Activated T-helper 2 cell treated with anti-CD3 and anti-CD28 coated beads, Interferon-gamma antibody, Interleukin-2, Interleukin-4, amounts not matched to agents 10 μg/mL and 5 μg/mL and 100 μg/mL, durations not matched to agents 14 hours and 24 hours and 36 hours (primary cell): ENCODE measurements around the gene MORF4L1. TPM values are rescaled to one million over a fixed set of nuclear protein-coding genes. Genes with fewer than 3 reads are reported as not detected.
"Not testable (repeated sequence)": the region's sequence is repeated elsewhere in the genome, so short reads cannot be mapped to it uniquely, and the experiment has no call there.

Experiments
- DNase-seq: peaks from one replicate; pipeline ENCODE4 v3.0.0; 2021; ENCODE audit warnings: low spot score
- H3K27ac Mint-ChIP-seq: one replicate; pipeline ENCODE4 v1.8.0; 2021; ENCODE audit warnings: mixed read lengths
- H3K27me3 Mint-ChIP-seq: one replicate; pipeline ENCODE4 v1.8.0; 2021; ENCODE audit warnings: low read depth, mixed read lengths
- H3K36me3 Mint-ChIP-seq: one replicate; pipeline ENCODE4 v1.8.0; 2021; ENCODE audit warnings: low read depth, mixed read lengths
- H3K4me1 Mint-ChIP-seq: one replicate; pipeline ENCODE4 v1.8.0; 2021; ENCODE audit warnings: low read depth, mixed read lengths
- H3K4me3 Mint-ChIP-seq: one replicate; pipeline ENCODE4 v1.8.0; 2021; ENCODE audit warnings: low read depth, mild to moderate bottlenecking, moderate library complexity, mixed read lengths
- H3K9me3 Mint-ChIP-seq: one replicate; pipeline ENCODE4 v1.8.0; 2021; ENCODE audit warnings: mixed read lengths
- intact Hi-C: fragments of 100-400 bp; cut with micrococcal nuclease; formaldehyde crosslinking; loops from one replicate; pipeline ENCODE4 v1.15.1; 2023
- total RNA-seq: library from RNA; stranded (reverse); gene quantifications from 2 replicates; pipeline ENCODE4 v1.2.3, GENCODE V29; 2022

MORF4L1 gene
- total RNA-seq, 1 donor from 2014 or later = 293 TPM

DNA sequence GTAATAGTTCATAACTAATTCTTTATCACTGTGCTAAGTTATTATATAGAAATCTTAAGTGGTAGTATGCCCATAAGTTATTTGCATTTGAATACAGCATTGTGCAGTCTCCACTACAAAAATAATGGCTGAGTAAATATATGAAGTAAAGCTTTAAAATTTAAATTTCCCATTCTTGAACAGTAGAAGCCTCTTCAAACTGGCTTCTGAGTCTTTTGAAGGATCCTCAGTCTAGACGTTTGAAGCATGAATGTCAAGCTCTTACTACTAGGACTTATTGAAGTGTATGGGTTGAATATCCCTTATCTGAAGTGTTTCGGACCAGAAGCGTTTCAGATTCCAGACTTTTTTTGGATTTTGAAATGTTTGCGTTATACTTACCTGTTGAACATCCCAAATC lies 16.3 kb downstream of the MORF4L1 start:
- Mint-ChIP-seq H3K4me1 (peaks cover 20% of the 10 kb centered on the region), H3K36me3 (peaks cover 79% of the 10 kb centered on the region)

DNA sequence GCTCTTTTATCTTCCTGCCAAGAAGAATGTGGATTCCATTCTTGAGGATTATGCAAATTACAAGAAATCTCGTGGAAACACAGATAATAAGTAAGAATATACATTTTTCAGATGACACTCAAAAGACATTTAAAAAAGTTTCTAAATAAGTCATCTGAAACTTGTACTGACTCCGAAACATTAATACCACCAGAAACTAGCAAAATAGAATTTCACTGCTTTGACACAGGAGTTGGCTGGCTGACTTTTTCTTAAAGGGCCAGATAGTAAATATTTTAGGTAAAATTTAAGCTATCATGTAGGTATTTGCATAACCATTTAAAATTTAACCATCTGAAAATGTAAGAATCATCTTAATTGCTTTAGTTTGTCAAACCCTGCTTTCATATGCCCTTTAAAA lies 20.8 kb downstream of the MORF4L1 start:
- DNase-seq = no peak
- peak overlapping the region; percentile 58 for H3K27ac Mint-ChIP-seq
- intact Hi-C loops = no loop called here
- H3K27me3 Mint-ChIP-seq = no peaks in the 10 kb centered on the region
- no peaks in the 10 kb centered on the region for H3K9me3 Mint-ChIP-seq
- H3K36me3 Mint-ChIP-seq = peaks cover 87% of the 10 kb centered on the region
- peaks cover 16% of the 10 kb centered on the region for H3K4me1 Mint-ChIP-seq
- no peak overlapping the region for H3K4me3 Mint-ChIP-seq

More for the DNA sequence above, 16.3 kb downstream of the MORF4L1 start:
- Mint-ChIP-seq H3K9me3 (no peaks in the 10 kb centered on the region), H3K4me3 (no peak overlapping the region), H3K27ac (no peak overlapping the region), H3K27me3 (no peaks in the 10 kb centered on the region)
- intact Hi-C loops = no loop called here
- no peak for DNase-seq

DNA sequence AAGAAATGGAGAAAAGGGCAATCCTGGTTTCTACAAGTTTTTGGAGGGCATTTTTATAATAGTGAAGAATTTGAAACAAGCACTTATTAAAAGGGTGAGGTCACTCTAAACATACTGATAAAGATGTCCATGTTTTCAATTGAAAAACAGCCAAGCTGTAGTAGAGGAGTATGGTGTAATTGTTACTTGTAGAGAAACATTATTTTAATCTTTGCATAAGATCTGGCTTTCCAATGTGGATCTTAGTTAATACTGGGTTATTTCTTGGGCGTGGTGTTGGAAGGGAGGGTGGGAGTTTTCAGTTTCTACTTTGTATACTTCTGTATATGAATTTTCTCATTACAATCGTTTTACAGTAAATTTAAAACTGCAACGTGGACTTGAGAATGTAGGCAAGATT lies 22.8 kb downstream of the MORF4L1 start:
- H3K4me1 Mint-ChIP-seq = peaks cover 20% of the 10 kb centered on the region
- no peak overlapping the region for H3K27ac Mint-ChIP-seq
- H3K27me3 Mint-ChIP-seq = no peaks in the 10 kb centered on the region
- intact Hi-C loops = no loop called here
- H3K4me3 Mint-ChIP-seq = no peak overlapping the region
- peaks cover 89% of the 10 kb centered on the region for H3K36me3 Mint-ChIP-seq
- H3K9me3 Mint-ChIP-seq = no peaks in the 10 kb centered on the region
- DNase-seq = no peak

DNA sequence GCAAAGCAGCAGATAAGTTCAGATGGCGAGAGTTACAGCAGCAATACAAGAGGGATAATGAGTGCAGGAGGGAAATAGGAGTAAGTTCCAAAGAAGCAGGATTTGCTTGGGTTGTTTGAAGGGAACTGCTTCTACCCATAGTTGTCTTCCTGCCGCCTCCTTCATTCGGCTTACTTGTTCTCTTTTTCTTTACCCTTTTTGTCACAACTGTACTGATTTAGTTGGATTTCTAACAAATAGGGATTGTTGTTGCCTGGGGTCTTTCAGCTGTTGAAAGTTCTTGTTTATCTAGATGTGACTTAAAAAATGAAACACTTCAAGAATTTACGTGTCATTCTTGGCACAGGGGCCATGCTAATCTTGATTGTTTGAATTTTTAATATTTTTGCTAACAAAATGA lies 25.9 kb downstream of the MORF4L1 start:
- peaks cover 17% of the 10 kb centered on the region for H3K4me1 Mint-ChIP-seq

DNA sequence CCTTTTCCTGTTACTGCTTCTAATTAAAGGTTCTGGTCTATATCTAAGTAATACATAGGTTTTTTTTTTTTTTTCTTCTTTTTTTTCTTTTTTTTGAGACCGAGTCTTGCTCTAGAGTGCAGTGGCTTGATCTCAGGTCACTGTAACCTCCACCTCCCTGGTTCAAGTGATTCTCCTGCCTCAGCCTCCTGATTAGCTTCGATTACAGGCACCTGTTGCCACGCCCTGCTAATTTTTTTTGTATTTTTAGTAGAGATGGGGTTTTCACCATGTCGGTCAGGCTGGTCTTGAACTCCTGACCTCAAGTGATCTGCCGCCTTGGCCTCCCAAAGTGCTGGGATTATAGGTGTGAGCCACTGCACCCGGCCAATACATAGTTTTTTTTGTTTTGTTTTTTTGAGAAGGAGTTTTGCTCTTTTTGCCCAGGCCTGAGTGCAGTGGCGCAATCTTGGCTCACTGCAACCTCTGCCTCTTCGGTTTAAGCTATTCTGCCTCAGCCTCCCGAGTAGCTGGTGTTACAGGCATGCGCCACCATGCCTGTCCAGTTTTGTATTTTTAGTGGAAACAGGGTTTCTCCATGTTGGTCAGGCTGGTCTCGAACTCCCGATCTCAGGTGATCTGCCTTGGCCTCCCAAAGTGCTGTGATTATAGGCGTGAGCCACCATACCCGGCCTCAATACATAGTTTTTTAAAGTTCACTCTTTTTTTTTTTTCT lies 28.3 kb downstream of the MORF4L1 start:
- peaks cover 84% of the 10 kb centered on the region for H3K36me3 Mint-ChIP-seq

More for the DNA sequence above, 25.9 kb downstream of the MORF4L1 start:
- H3K27ac Mint-ChIP-seq = no peak overlapping the region
- intact Hi-C loops = no loop called here
- peaks cover 88% of the 10 kb centered on the region for H3K36me3 Mint-ChIP-seq
- no peaks in the 10 kb centered on the region for H3K27me3 Mint-ChIP-seq
- no peak overlapping the region for H3K4me3 Mint-ChIP-seq
- DNase-seq = no peak
- no peaks in the 10 kb centered on the region for H3K9me3 Mint-ChIP-seq

DNA sequence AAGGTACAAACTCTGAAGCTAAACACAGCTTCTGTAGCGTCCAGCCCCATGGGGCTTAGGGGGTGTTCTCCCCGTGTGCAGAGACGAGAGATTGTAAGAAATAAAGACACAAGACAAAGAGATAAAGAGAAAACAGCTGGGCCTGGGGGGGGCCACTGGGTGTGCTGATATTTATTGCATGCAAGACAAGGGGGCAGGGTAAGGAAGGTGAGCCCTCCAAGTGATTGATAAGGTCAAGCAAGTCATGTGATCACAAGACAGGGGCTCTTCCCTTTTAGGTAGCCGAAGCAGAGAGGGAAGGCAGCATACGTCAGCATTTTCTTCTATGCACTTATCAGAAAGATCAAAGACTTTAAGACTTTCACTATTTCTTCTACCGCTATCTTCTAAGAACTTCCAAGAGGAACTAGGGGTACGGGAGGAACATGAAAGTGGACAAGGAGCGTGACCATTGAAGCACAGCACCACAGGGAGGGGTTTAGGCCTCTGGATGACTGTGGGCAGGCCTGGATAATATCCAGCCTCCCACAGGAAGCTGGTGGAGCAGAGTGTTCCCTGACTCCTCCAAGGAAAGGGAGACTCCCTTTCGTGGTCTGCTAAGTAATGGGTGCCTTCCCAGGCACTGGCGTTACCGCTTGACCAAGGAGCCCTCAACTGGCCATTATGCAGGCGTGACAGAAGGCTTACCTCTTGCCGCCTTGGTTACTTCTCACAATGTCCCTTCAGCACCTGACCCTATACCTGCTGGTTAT lies 29.8 kb downstream of the MORF4L1 start:
- Mint-ChIP-seq H3K4me1 (peaks cover 14% of the 10 kb centered on the region), H3K36me3 (peaks cover 88% of the 10 kb centered on the region), H3K27ac (peak overlapping the region; percentile 20)
- intact Hi-C loops, H3K27me3 Mint-ChIP-seq, H3K4me3 Mint-ChIP-seq, DNase-seq, H3K9me3 Mint-ChIP-seq: not testable (repeated sequence)

More for the DNA sequence above, 28.3 kb downstream of the MORF4L1 start:
- peaks cover 14% of the 10 kb centered on the region for H3K4me1 Mint-ChIP-seq
- H3K9me3 Mint-ChIP-seq, H3K4me3 Mint-ChIP-seq, H3K27ac Mint-ChIP-seq, DNase-seq, H3K27me3 Mint-ChIP-seq, intact Hi-C loops: not testable (repeated sequence)

DNA sequence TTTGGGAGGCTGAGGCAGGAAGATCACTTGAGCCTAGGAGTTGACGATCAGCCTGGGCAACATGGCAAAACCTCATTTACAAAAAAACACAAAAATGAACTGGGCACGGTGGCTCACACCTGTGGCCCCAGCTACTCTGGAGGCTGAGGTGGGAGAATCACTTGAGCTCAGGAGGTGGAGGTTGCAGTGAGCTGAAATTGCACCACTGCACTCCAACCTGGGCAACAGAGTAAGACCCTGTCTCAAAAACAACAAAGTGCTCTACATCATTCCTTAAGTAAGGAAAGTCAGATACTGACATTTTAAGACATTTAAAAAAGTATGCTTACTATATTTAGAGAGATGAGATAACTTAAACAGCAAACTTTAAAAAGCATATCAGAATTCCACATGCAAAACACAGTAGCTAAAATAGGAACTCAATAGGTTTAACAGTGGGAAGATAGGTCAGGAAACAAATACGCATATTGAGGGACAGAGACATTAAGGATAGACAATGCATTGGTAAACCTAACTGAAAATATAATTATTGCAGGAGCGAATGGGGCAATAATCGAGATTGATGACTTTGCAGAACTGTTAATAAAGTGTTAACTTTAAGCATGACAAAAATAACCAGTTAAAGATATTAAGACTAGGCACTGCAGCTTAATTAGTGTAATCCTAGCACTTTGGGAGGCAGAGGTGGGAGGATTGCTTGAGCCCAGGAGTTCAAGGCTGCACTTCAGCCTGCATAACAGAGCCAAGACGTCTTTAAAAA lies 32.1 kb downstream of the MORF4L1 start:
- no peak overlapping the region for H3K4me3 Mint-ChIP-seq
- H3K27me3 Mint-ChIP-seq = no peaks in the 10 kb centered on the region
- H3K27ac Mint-ChIP-seq = no peak overlapping the region
- H3K4me1 Mint-ChIP-seq = peaks cover 16% of the 10 kb centered on the region
- H3K36me3 Mint-ChIP-seq = peaks cover 86% of the 10 kb centered on the region
- DNase-seq = no peak
- no peaks in the 10 kb centered on the region for H3K9me3 Mint-ChIP-seq
- intact Hi-C loops = loop anchor here (5.0 kb wide), 1 partner anchor 278 kb away; no protein-coding TSS in a partner anchor

DNA sequence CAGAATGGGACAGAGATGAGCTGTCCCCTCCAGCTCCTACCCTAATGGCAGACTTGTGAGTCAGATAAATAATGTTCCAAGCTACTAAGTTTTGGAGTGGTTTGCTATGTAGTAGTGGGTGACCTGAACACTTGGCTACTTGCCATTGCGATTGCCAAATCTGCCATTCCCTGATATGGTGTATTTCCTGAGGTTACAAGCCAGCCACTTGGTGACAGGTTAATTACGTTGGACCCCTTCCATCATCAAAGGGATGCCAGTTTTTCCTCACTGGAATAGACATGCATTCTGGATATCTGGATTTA lies 33.6 kb downstream of the MORF4L1 start:
- peaks cover 29% of the 10 kb centered on the region for H3K4me1 Mint-ChIP-seq
- no peaks in the 10 kb centered on the region for H3K9me3 Mint-ChIP-seq
- peaks cover 83% of the 10 kb centered on the region for H3K36me3 Mint-ChIP-seq
- H3K4me3 Mint-ChIP-seq = no peak overlapping the region
- H3K27me3 Mint-ChIP-seq = no peaks in the 10 kb centered on the region
- intact Hi-C loops = loop anchor here (5.0 kb wide), 1 partner anchor 276 kb away; no protein-coding TSS in a partner anchor
- H3K27ac Mint-ChIP-seq = no peak overlapping the region
- DNase-seq = no peak

DNA sequence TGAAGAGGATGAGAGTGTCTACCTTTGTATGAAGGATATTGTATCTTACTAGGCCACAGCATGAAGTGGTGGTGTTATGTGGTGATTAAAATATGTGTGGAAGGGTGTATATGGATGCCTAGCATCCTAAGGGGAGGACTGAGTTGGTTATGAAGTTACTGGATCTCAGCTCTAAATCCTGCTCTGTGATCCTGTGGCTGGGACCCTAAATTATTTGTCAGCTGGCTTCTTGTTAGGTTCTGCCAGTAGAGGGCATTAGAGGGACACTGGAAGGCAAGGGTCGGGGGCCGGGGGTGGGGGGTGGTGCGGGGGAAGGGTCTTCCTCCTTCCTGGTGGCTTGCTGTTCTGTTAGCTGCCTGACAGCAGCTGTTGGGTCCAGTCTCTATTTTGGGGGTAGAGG lies 34.9 kb downstream of the MORF4L1 start:
- Mint-ChIP-seq H3K9me3 (no peaks in the 10 kb centered on the region), H3K4me1 (peaks cover 28% of the 10 kb centered on the region), H3K27me3 (no peaks in the 10 kb centered on the region), H3K36me3 (peaks cover 82% of the 10 kb centered on the region), H3K4me3 (no peak overlapping the region), H3K27ac (no peak overlapping the region)
- intact Hi-C loops = loop anchor here (5.0 kb wide), 1 partner anchor 275 kb away; no protein-coding TSS in a partner anchor
- DNase-seq = no peak

DNA sequence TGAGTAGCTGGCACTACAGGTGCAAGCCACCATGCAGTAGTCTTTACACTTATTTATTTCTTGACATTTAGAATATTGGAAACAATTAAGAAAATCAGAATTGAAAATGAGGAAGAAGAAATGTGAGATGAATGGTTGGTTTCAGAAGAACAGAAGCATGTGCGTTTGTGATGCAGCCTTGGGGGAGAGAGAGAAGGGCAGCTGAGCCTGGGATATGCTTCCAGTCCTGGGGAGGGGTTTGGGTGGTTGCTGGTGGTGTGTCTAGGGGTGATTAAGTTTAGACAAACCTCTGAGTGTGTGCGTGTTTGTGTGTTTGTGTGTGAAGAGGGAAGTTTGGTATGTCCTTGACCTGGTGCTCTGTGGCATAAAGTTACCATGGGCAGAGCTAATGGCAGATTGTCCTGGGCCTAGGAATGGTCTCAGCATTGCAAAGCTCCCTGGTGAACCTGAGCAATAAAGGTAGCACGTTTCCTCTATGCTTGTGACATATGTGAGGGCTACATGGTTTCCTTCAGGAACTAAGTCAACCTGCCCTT lies 36.5 kb downstream of the MORF4L1 start:
- peaks cover 28% of the 10 kb centered on the region for H3K4me1 Mint-ChIP-seq
- peak overlapping the region; percentile 2 for H3K27ac Mint-ChIP-seq
- H3K4me3 Mint-ChIP-seq = no peak overlapping the region
- intact Hi-C loops = loop anchor here (5.0 kb wide), 1 partner anchor 273 kb away; no protein-coding TSS in a partner anchor
- H3K36me3 Mint-ChIP-seq = peaks cover 77% of the 10 kb centered on the region
- no peaks in the 10 kb centered on the region for H3K9me3 Mint-ChIP-seq
- no peaks in the 10 kb centered on the region for H3K27me3 Mint-ChIP-seq
- no peak for DNase-seq

DNA sequence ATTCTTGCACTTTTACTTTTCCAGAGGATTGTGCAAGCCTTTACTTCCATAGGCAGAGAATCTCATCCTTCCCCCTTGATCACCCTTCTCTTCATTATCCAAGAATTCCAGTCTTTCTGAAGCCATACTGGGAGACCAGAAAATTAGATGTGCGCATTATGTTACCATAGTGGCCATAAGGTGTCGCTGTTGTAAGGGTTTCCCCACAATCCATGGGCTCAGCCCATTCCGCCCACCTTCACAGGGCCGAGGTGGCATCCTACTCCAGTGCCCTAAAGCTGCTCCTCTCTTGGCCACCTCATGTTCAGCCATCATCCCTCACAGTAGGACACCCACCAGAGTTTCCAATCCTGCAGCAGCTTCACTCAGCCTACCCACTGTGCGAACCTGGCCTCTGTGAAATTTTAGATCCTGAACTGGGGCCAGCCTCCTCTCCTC lies 37.1 kb downstream of the MORF4L1 start:
- peaks cover 76% of the 10 kb centered on the region for H3K36me3 Mint-ChIP-seq
- H3K27ac Mint-ChIP-seq = no peak overlapping the region
- intact Hi-C loops = loop anchor here (2.0 to 5.0 kb wide), 3 partner anchors 71 to 272 kb away; no protein-coding TSS in a partner anchor
- no peaks in the 10 kb centered on the region for H3K27me3 Mint-ChIP-seq
- peaks cover 27% of the 10 kb centered on the region for H3K4me1 Mint-ChIP-seq
- H3K9me3 Mint-ChIP-seq = no peaks in the 10 kb centered on the region
- no peak overlapping the region for H3K4me3 Mint-ChIP-seq
- no peak for DNase-seq

DNA sequence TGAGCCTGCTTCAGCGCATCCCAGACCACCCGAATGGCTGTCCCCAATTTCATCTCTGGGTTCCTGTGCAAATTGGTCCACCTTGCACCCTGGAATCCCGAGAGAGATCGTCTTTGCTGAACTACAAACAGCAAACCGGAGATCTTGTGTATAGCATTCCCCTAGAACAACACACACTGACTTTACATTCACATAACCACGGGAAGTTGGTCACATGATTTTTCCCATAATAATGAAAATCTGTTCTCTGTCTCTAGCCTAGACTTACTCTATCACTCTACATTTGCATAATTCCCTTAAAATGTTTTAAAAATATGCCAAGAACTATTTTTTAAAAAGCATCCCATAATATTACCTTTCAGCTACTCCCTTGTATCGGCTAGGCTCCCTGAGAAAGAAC lies 37.6 kb downstream of the MORF4L1 start:
- Mint-ChIP-seq H3K27me3 (no peaks in the 10 kb centered on the region), H3K4me1 (peaks cover 26% of the 10 kb centered on the region), H3K27ac (no peak overlapping the region), H3K36me3 (peaks cover 72% of the 10 kb centered on the region), H3K9me3 (no peaks in the 10 kb centered on the region), H3K4me3 (no peak overlapping the region)
- intact Hi-C loops = loop anchor here (2.0 to 5.0 kb wide), 2 partner anchors 71 to 97 kb away; no protein-coding TSS in a partner anchor
- DNase-seq = no peak
